GM23338 (cell line): ENCODE measurements around the gene LARGE1. TPM values are rescaled to one million over a fixed set of nuclear protein-coding genes. Genes with fewer than 3 reads are reported as not detected.

Experiments used
- ATAC-seq: fragments of 200-7000 bp; cut with Tn5 transposase; 3 replicates; pipeline ENCODE4 v1.9.1; 2020
- DNase-seq: peaks from one replicate; pipeline ENCODE4 v3.0.0-alpha.2; 2015; ENCODE audit warnings: low spot score
- H2AFZ ChIP-seq: fragments of 200-600 bp; sonication (generic); 2 replicates; pipeline ENCODE4 v1.8.0; 2016; ENCODE audit warnings: antibody characterized with exemption, mild to moderate bottlenecking, moderate library complexity
- H3F3A ChIP-seq: fragments of 200-600 bp; sonication (generic); replicated peaks from 2 replicates; pipeline ENCODE4 v1.8.0; 2017; ENCODE audit warnings: antibody characterized with exemption, mixed run types, low read depth
- H3K27ac ChIP-seq: fragments of 200-600 bp; sonication (generic); 2 replicates; pipeline ENCODE4 v1.6.1; 2016; ENCODE audit warnings: low read depth
- H3K27me3 ChIP-seq: fragments of 200-600 bp; sonication (generic); 2 replicates; pipeline ENCODE4 v1.8.0; 2016; ENCODE audit warnings: mild to moderate bottlenecking, mixed run types, moderate library complexity; ENCODE audit not compliant: insufficient read depth
- H3K36me3 ChIP-seq: fragments of 200-600 bp; sonication (generic); 2 replicates; pipeline ENCODE4 v1.8.0; 2016; ENCODE audit warnings: mild to moderate bottlenecking; ENCODE audit not compliant: insufficient read depth
- H3K4me1 ChIP-seq: fragments of 200-600 bp; sonication (generic); 2 replicates; pipeline ENCODE4 v1.8.0; 2016; ENCODE audit warnings: mild to moderate bottlenecking, moderate library complexity; ENCODE audit not compliant: insufficient read depth
- H3K4me2 ChIP-seq: fragments of 200-600 bp; sonication (generic); 2 replicates; pipeline ENCODE4 v1.7.1; 2017; ENCODE audit warnings: mixed run types
- H3K4me3 ChIP-seq: fragments of 200-600 bp; sonication (generic); 2 replicates; pipeline ENCODE4 v1.6.1; 2016; ENCODE audit warnings: mixed run types
- H3K79me2 ChIP-seq: fragments of 200-600 bp; sonication (generic); replicated peaks from 2 replicates; pipeline ENCODE4 v1.8.0; 2017; ENCODE audit warnings: mild to moderate bottlenecking; ENCODE audit not compliant: insufficient read depth
- H3K9me2 ChIP-seq: fragments of 200-600 bp; sonication (generic); 2 replicates; pipeline ENCODE4 v1.8.0; 2017; ENCODE audit not compliant: insufficient read depth
- H4K20me1 ChIP-seq: fragments of 200-600 bp; sonication (generic); replicated peaks from 2 replicates; pipeline ENCODE4 v1.8.0; 2017; ENCODE audit warnings: mild to moderate bottlenecking; ENCODE audit not compliant: insufficient read depth
- H3K27ac Mint-ChIP-seq: 2 replicates; pipeline ENCODE4 v1.8.0; 2020; ENCODE audit warnings: inconsistent platforms, mild to moderate bottlenecking, moderate library complexity, mixed read lengths
- H3K27me3 Mint-ChIP-seq: 3 replicates; pipeline ENCODE4 v1.8.0; 2022; ENCODE audit warnings: low read depth, mild to moderate bottlenecking, moderate library complexity, mixed read lengths, inconsistent platforms; ENCODE audit not compliant: insufficient read depth, poor library complexity
- H3K36me3 Mint-ChIP-seq: 3 replicates; pipeline ENCODE4 v1.8.0; 2021; ENCODE audit warnings: low read depth, mild to moderate bottlenecking, inconsistent platforms, moderate library complexity, mixed read lengths
- H3K4me1 Mint-ChIP-seq: 3 replicates; pipeline ENCODE4 v1.8.0; 2020; ENCODE audit warnings: mild to moderate bottlenecking, inconsistent platforms, mixed read lengths
- H3K4me3 Mint-ChIP-seq: 3 replicates; pipeline ENCODE4 v1.8.0; 2021; ENCODE audit warnings: moderate library complexity, mild to moderate bottlenecking, inconsistent platforms, mixed read lengths
- H3K9me3 Mint-ChIP-seq: 3 replicates; pipeline ENCODE4 v1.8.0; 2020; ENCODE audit warnings: moderate library complexity, mild to moderate bottlenecking, inconsistent platforms, mixed read lengths
- CREB1 ChIP-seq: fragments of 250-450 bp; sonication (Bioruptor Pico); IDR thresholded peaks from 2 replicates; pipeline ENCODE4 v1.5.0; 2020; ENCODE audit warnings: low read depth, mild to moderate bottlenecking, moderate library complexity
- CTCF ChIP-seq, 2 experiments: fragments of 200-600 bp in 1 of 2; sonication (generic) in 1 of 2; conservative IDR thresholded peaks; 2 replicates each; pipeline versions ENCODE4 v1.5.1 to v1.6.1; 2016 to 2017; ENCODE audit warnings: antibody characterized with exemption in 2 of 2, low read depth in 2 of 2, mild to moderate bottlenecking in 2 of 2, moderate library complexity in 1 of 2
- ETS1 ChIP-seq: IDR thresholded peaks from 2 replicates; pipeline ENCODE4 v1.6.1; 2016; ENCODE audit warnings: antibody characterized with exemption
- EZH2 ChIP-seq: fragments of 200-600 bp; sonication (generic); IDR thresholded peaks from one replicate; pipeline ENCODE4 v1.8.0; 2017; ENCODE audit warnings: antibody characterized with exemption, mild to moderate bottlenecking, low read depth; ENCODE audit not compliant: unreplicated experiment
- JUNB ChIP-seq: IDR thresholded peaks from one replicate; pipeline ENCODE4 v1.6.1; 2016; ENCODE audit warnings: antibody characterized with exemption; ENCODE audit not compliant: unreplicated experiment
- POLR2AphosphoS5 ChIP-seq: IDR thresholded peaks from 2 replicates; pipeline ENCODE4 v1.6.1; 2016; ENCODE audit warnings: antibody characterized with exemption, low read depth
- REST ChIP-seq: IDR thresholded peaks from one replicate; pipeline ENCODE4 v1.6.1; 2018; ENCODE audit warnings: antibody characterized with exemption; ENCODE audit not compliant: unreplicated experiment
- ZNF114 ChIP-seq: fragments of 250-450 bp; sonication (Bioruptor Pico); IDR thresholded peaks from 2 replicates; pipeline ENCODE4 v1.5.0; 2020; ENCODE audit warnings: mild to moderate bottlenecking, moderate library complexity
- ZNF331 ChIP-seq: fragments of 250-450 bp; sonication (Bioruptor Pico); IDR thresholded peaks from 2 replicates; pipeline ENCODE4 v1.5.0; 2020; ENCODE audit warnings: low read depth, mild to moderate bottlenecking, moderate library complexity
- polyA plus RNA-seq: library from polyadenylated mRNA; unstranded; fragments of >200 nt; fragmentation: Nextera tagmentation; extraction: Ambion mirVana; gene quantifications from 2 replicates; pipeline ENCODE4 v1.2.1, GENCODE V29; 2016
- total RNA-seq: library from RNA; depleted of rRNA; stranded (reverse); fragments of >200 nt; shearing (Covaris generic); gene quantifications from 2 replicates; pipeline ENCODE4 v1.2.3, GENCODE V29; 2014

Gene LARGE1
- total and polyA plus RNA-seq, 2 experiments from 2014 or later, result 12.8 to 75.6 TPM

GRCh38 chr22:33746501-33746928, 173.8 kb downstream of the LARGE1 start:
- Mint-ChIP-seq H3K27me3 (peaks cover 9% of the 10 kb centered on the region), H3K9me3 (no peaks in the 10 kb centered on the region; the same call in 2 of the 3 replicates), H3K4me1 (peaks cover 22% of the 10 kb centered on the region), H3K4me3 (no peak overlapping the region), H3K27ac (no peak overlapping the region), H3K36me3 (peaks cover 49% of the 10 kb centered on the region)
- Histone ChIP-seq H3K27me3 (no peaks in the 10 kb centered on the region), H3K79me2 (peaks cover 97% of the 10 kb centered on the region), H3K9me2 (no peaks in the 10 kb centered on the region), H2AFZ (no peak overlapping the region), H3K4me1 (no peaks in the 10 kb centered on the region; the same call in 1 of the 2 replicates), H3K4me2 (no peak overlapping the region), H3K27ac (no peak overlapping the region), H3F3A (no peaks in the 10 kb centered on the region), H3K4me3 (no peak overlapping the region), H3K36me3 (no peaks in the 10 kb centered on the region; the same call in 1 of the 2 replicates), H4K20me1 (peaks cover 34% of the 10 kb centered on the region)
- no peak for TF ChIP-seq EZH2
- TF ChIP-seq POLR2AphosphoS5, result no peak
- ATAC-seq (no peak), DNase-seq (no peak)

- Histone ChIP-seq H3K4me1 (peaks cover 3% of the 10 kb centered on the region; the same call in 1 of the 2 replicates), H4K20me1 (peaks cover 36% of the 10 kb centered on the region), H3K27ac (no peak overlapping the region), H3K4me3 (no peak overlapping the region), H2AFZ (no peak overlapping the region), H3K36me3 (no peaks in the 10 kb centered on the region; the same call in none of the 2 replicates), H3K9me2 (no peaks in the 10 kb centered on the region), H3F3A (no peaks in the 10 kb centered on the region), H3K27me3 (no peaks in the 10 kb centered on the region), H3K4me2 (no peak overlapping the region), H3K79me2 (peaks cover 97% of the 10 kb centered on the region)
- peaks cover 9% of the 10 kb centered on the region for H3K27me3 Mint-ChIP-seq
- no peak overlapping the region for H3K4me3 Mint-ChIP-seq
- H3K27ac Mint-ChIP-seq, result no peak overlapping the region
- peaks cover 49% of the 10 kb centered on the region for H3K36me3 Mint-ChIP-seq
- peaks cover 32% of the 10 kb centered on the region for H3K4me1 Mint-ChIP-seq
- no peak for ATAC-seq
- no peaks in the 10 kb centered on the region; the same call in 2 of the 3 replicates for H3K9me3 Mint-ChIP-seq
- no peak for DNase-seq
- no peak for TF ChIP-seq ETS1
- TF ChIP-seq REST, result no peak
- no peak for TF ChIP-seq CREB1 (CRISPR knock-in tag)
- TF ChIP-seq ZNF114 (CRISPR knock-in tag), result no peak
- TF ChIP-seq JUNB, result no peak
- TF ChIP-seq CTCF (conservative IDR thresholded peaks at IDR 0.05; ENCODE audit: low read depth in 2 of 2), result no peak
- TF ChIP-seq POLR2AphosphoS5, result no peak
- TF ChIP-seq ZNF331 (CRISPR knock-in tag), result no peak
Observed at GRCh38 chr22:33745501-33745900, 174.8 kb downstream of the LARGE1 start.
